GM23338 (cell line): ENCODE measurements around the gene TTBK1.

Experiments
- CREB1 ChIP-seq: fragments of 250-450 bp; sonication (Bioruptor Pico); IDR thresholded peaks from 2 replicates; pipeline ENCODE4 v1.5.0; 2020; ENCODE audit warnings: low read depth, mild to moderate bottlenecking, moderate library complexity
- EZH2phosphoT487 ChIP-seq: fragments of 200-600 bp; sonication (generic); IDR thresholded peaks from one replicate; pipeline ENCODE4 v1.8.1; 2018; ENCODE audit warnings: antibody characterized with exemption; ENCODE audit not compliant: unreplicated experiment
- TF ChIP-seq, protein P1 (sequence below), 2 experiments: fragments of 200-600 bp in 1 of 2; sonication (generic) in 1 of 2; conservative IDR thresholded peaks; 2 replicates each; pipeline versions ENCODE4 v1.5.1 to v1.6.1; 2016 to 2017; ENCODE audit warnings: antibody characterized with exemption in 2 of 2, low read depth in 2 of 2, mild to moderate bottlenecking in 2 of 2, moderate library complexity in 1 of 2

DNA sequence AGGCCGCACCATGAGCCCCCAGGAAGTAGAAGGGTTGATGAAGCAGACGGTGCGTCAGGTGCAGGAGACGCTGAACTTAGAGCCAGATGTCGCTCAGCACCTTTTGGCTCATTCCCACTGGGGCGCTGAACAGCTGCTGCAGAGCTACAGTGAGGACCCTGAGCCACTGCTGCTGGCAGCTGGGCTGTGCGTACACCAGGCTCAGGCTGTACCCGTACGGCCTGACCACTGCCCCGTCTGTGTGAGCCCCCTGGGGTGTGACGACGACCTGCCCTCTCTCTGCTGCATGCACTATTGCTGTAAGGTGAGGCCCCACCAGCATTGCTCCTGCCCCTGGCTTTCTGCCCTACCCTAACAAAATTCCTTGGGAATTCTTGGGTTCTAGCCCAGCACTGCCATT, 27.1 kb upstream of the TTBK1 start:
- TF ChIP-seq, protein P1, sequence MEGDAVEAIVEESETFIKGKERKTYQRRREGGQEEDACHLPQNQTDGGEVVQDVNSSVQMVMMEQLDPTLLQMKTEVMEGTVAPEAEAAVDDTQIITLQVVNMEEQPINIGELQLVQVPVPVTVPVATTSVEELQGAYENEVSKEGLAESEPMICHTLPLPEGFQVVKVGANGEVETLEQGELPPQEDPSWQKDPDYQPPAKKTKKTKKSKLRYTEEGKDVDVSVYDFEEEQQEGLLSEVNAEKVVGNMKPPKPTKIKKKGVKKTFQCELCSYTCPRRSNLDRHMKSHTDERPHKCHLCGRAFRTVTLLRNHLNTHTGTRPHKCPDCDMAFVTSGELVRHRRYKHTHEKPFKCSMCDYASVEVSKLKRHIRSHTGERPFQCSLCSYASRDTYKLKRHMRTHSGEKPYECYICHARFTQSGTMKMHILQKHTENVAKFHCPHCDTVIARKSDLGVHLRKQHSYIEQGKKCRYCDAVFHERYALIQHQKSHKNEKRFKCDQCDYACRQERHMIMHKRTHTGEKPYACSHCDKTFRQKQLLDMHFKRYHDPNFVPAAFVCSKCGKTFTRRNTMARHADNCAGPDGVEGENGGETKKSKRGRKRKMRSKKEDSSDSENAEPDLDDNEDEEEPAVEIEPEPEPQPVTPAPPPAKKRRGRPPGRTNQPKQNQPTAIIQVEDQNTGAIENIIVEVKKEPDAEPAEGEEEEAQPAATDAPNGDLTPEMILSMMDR (conservative IDR thresholded peaks at IDR 0.05; ENCODE audit: low read depth in 2 of 2): no peak
- TF ChIP-seq EZH2phosphoT487: no peak
- TF ChIP-seq CREB1 (CRISPR knock-in tag): no peak
